SK-N-SH treated with all-trans-retinoic acid at 6 μM for 48 hours (cell line): ENCODE data around the gene TMEM178A.

Experiments
- ATAC-seq: fragments of 200-7000 bp; cut with Tn5 transposase; 3 replicates; pipeline ENCODE4 v1.9.1; 2020; ENCODE audit warnings: mild to moderate bottlenecking, moderate library complexity
- ARNTL ChIP-seq: fragments of 450-650 bp; formaldehyde crosslinking; IDR thresholded peaks from 2 replicates; pipeline ENCODE4 v1.5.0; 2020; ENCODE audit warnings: low read depth, mild to moderate bottlenecking, moderate library complexity, borderline replicate concordance
- BACH2 ChIP-seq: fragments of 250-450 bp; sonication (Bioruptor Pico); IDR thresholded peaks from 2 replicates; pipeline ENCODE4 v1.9.0; 2021; ENCODE audit warnings: mild to moderate bottlenecking, borderline replicate concordance
- CSDC2 ChIP-seq: fragments of 250-450 bp; sonication (Bioruptor Pico); IDR thresholded peaks from 2 replicates; pipeline ENCODE4 v1.5.0; 2020; ENCODE audit warnings: mild to moderate bottlenecking, moderate library complexity
- ESRRG ChIP-seq: fragments of 250-450 bp; sonication (Bioruptor Pico); IDR thresholded peaks from 2 replicates; pipeline ENCODE4 v1.6.1; 2021; ENCODE audit warnings: mild to moderate bottlenecking
- GLIS3 ChIP-seq: fragments of 250-450 bp; sonication (Bioruptor Pico); IDR thresholded peaks from 2 replicates; pipeline ENCODE4 v1.5.0; 2020; ENCODE audit warnings: mild to moderate bottlenecking, moderate library complexity
- ISL1 ChIP-seq: fragments of 250-450 bp; sonication (Bioruptor Pico); IDR thresholded peaks from 2 replicates; pipeline ENCODE4 v2.1.2; 2022; ENCODE audit warnings: mild to moderate bottlenecking, moderate library complexity
- OSR1 ChIP-seq: fragments of 250-450 bp; sonication (Bioruptor Pico); IDR thresholded peaks from 2 replicates; pipeline ENCODE4 v1.8.0; 2022; ENCODE audit warnings: moderate library complexity, mild to moderate bottlenecking, inconsistent platforms
- RARB ChIP-seq: fragments of 250-450 bp; sonication (Bioruptor Pico); IDR thresholded peaks from 2 replicates; pipeline ENCODE4 v1.8.0; 2021; ENCODE audit warnings: mild to moderate bottlenecking, moderate library complexity
- SNAI2 ChIP-seq: fragments of 250-450 bp; sonication (Bioruptor Pico); IDR thresholded peaks from 2 replicates; pipeline ENCODE4 v1.5.0; 2020; ENCODE audit warnings: mild to moderate bottlenecking, moderate library complexity
- TCF4 ChIP-seq: fragments of 250-450 bp; sonication (Bioruptor Pico); IDR thresholded peaks from 2 replicates; pipeline ENCODE4 v1.8.0; 2021; ENCODE audit warnings: mild to moderate bottlenecking, moderate library complexity, borderline replicate concordance
- ZFP30 ChIP-seq: fragments of 450-650 bp; formaldehyde crosslinking; IDR thresholded peaks from 2 replicates; pipeline ENCODE4 v1.5.0; 2022; ENCODE audit warnings: mild to moderate bottlenecking, moderate library complexity
- ZNF565 ChIP-seq: fragments of 450-650 bp; formaldehyde crosslinking; conservative IDR thresholded peaks from 2 replicates; pipeline ENCODE4 v1.5.0; 2020; ENCODE audit warnings: low read depth, mild to moderate bottlenecking, moderate library complexity
- ZNF70 ChIP-seq: fragments of 450-650 bp; formaldehyde crosslinking; IDR thresholded peaks from 2 replicates; pipeline ENCODE4 v1.5.0; 2020; ENCODE audit warnings: mild to moderate bottlenecking, moderate library complexity
- ZNF8 ChIP-seq: fragments of 450-650 bp; formaldehyde crosslinking; IDR thresholded peaks from 2 replicates; pipeline ENCODE4 v1.5.0; 2020; ENCODE audit warnings: mild to moderate bottlenecking, moderate library complexity
- TF ChIP-seq, protein P1 (sequence below): fragments of 250-450 bp; sonication (Bioruptor Pico); IDR thresholded peaks from 2 replicates; pipeline ENCODE4 v1.5.1; 2020; ENCODE audit warnings: low read depth, mild to moderate bottlenecking, moderate library complexity
- TF ChIP-seq, protein P2 (sequence below): fragments of 250-450 bp; sonication (Bioruptor Pico); IDR thresholded peaks from 2 replicates; pipeline ENCODE4 v1.5.0; 2020; ENCODE audit warnings: mild to moderate bottlenecking, moderate library complexity
- TF ChIP-seq, protein P3 (sequence below): fragments of 250-450 bp; sonication (Bioruptor Pico); IDR thresholded peaks from 2 replicates; pipeline ENCODE4 v1.8.0; 2020; ENCODE audit warnings: mild to moderate bottlenecking, moderate library complexity, borderline replicate concordance
- TF ChIP-seq, protein P4 (sequence below): fragments of 250-450 bp; sonication (Bioruptor Pico); IDR thresholded peaks from 2 replicates; pipeline ENCODE4 v1.8.0; 2021; ENCODE audit warnings: low read depth, mild to moderate bottlenecking, moderate library complexity, borderline replicate concordance
- TF ChIP-seq, protein P5 (sequence below): fragments of 250-450 bp; sonication (Bioruptor Pico); IDR thresholded peaks from 2 replicates; pipeline ENCODE4 v1.5.1; 2021; ENCODE audit warnings: mild to moderate bottlenecking, moderate library complexity

The TMEM178A gene

DNA sequence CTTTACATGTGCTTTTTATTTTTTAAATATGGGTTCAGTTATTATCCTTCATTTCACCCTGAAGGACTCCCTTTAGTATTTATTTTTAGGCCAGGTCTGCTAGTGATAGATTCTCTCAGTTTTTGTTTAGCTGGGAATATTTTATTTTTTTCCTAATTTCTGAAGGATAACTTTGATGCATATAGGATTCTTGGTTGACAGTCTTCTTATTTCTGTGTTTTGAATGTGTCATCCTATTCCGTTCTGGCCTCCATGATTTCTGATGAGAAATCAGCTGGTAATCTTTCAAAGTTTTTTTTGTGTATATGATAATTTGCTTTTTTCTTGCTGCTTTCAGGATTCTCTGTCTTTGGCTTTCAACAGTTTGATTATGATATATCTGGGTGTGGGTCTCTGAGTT lies 35.4 kb downstream of the TMEM178A start (continued):
- TF ChIP-seq, protein P1, sequence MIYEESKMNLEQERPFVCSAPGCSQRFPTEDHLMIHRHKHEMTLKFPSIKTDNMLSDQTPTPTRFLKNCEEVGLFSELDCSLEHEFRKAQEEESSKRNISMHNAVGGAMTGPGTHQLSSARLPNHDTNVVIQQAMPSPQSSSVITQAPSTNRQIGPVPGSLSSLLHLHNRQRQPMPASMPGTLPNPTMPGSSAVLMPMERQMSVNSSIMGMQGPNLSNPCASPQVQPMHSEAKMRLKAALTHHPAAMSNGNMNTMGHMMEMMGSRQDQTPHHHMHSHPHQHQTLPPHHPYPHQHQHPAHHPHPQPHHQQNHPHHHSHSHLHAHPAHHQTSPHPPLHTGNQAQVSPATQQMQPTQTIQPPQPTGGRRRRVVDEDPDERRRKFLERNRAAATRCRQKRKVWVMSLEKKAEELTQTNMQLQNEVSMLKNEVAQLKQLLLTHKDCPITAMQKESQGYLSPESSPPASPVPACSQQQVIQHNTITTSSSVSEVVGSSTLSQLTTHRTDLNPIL (CRISPR knock-in tag), result no peak

DNA sequence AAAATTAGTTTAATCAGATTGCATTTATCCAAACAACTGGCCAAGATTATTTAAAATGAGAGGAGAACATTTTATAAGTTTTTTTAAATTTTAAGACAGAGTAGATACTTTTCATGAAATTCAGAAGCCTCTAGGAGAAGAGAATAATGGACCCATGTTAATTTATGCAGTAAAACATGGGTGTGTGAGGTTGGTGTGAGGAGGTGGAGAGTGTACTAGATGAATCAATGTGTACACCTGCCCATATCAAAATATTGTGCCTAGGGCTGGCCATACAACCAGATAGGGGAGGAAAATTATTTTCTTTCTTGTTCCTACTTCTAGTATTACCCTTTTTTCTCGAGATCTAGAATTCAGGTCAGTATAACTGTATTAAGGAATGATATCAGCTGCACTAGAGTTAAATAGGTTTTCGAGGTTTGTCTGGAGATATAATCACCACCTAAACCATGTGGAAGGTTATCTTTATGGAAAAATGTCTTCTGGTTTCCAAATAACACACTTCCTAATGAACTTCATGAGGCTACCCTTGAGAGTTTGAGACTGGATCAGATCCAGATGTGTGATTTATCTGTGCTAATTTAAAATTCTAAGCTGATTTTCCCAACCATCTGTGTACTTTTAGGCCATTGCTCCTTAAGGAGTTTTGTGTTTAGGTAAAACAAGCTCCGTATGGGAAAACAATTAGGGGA lies 37.6 kb downstream of the TMEM178A start:
- TF ChIP-seq, protein P2, sequence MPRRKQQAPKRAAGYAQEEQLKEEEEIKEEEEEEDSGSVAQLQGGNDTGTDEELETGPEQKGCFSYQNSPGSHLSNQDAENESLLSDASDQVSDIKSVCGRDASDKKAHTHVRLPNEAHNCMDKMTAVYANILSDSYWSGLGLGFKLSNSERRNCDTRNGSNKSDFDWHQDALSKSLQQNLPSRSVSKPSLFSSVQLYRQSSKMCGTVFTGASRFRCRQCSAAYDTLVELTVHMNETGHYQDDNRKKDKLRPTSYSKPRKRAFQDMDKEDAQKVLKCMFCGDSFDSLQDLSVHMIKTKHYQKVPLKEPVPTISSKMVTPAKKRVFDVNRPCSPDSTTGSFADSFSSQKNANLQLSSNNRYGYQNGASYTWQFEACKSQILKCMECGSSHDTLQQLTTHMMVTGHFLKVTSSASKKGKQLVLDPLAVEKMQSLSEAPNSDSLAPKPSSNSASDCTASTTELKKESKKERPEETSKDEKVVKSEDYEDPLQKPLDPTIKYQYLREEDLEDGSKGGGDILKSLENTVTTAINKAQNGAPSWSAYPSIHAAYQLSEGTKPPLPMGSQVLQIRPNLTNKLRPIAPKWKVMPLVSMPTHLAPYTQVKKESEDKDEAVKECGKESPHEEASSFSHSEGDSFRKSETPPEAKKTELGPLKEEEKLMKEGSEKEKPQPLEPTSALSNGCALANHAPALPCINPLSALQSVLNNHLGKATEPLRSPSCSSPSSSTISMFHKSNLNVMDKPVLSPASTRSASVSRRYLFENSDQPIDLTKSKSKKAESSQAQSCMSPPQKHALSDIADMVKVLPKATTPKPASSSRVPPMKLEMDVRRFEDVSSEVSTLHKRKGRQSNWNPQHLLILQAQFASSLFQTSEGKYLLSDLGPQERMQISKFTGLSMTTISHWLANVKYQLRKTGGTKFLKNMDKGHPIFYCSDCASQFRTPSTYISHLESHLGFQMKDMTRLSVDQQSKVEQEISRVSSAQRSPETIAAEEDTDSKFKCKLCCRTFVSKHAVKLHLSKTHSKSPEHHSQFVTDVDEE (CRISPR knock-in tag), result 0 out of 2 replicates have a peak, but pooled peaks have one; percentile 47
- TF ChIP-seq, protein P3, sequence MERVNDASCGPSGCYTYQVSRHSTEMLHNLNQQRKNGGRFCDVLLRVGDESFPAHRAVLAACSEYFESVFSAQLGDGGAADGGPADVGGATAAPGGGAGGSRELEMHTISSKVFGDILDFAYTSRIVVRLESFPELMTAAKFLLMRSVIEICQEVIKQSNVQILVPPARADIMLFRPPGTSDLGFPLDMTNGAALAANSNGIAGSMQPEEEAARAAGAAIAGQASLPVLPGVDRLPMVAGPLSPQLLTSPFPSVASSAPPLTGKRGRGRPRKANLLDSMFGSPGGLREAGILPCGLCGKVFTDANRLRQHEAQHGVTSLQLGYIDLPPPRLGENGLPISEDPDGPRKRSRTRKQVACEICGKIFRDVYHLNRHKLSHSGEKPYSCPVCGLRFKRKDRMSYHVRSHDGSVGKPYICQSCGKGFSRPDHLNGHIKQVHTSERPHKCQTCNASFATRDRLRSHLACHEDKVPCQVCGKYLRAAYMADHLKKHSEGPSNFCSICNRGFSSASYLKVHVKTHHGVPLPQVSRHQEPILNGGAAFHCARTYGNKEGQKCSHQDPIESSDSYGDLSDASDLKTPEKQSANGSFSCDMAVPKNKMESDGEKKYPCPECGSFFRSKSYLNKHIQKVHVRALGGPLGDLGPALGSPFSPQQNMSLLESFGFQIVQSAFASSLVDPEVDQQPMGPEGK (CRISPR knock-in tag), result no peak
- TF ChIP-seq ZNF70 (CRISPR knock-in tag) (no peak), TCF4 (CRISPR knock-in tag) (peak; percentile 75; the same call in 1 of the 2 replicates)
- TF ChIP-seq, protein P4, sequence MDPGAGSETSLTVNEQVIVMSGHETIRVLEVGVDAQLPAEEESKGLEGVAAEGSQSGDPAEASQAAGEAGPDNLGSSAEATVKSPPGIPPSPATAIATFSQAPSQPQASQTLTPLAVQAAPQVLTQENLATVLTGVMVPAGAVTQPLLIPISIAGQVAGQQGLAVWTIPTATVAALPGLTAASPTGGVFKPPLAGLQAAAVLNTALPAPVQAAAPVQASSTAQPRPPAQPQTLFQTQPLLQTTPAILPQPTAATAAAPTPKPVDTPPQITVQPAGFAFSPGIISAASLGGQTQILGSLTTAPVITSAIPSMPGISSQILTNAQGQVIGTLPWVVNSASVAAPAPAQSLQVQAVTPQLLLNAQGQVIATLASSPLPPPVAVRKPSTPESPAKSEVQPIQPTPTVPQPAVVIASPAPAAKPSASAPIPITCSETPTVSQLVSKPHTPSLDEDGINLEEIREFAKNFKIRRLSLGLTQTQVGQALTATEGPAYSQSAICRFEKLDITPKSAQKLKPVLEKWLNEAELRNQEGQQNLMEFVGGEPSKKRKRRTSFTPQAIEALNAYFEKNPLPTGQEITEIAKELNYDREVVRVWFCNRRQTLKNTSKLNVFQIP, result no peak
- ATAC-seq, result no peak

DNA sequence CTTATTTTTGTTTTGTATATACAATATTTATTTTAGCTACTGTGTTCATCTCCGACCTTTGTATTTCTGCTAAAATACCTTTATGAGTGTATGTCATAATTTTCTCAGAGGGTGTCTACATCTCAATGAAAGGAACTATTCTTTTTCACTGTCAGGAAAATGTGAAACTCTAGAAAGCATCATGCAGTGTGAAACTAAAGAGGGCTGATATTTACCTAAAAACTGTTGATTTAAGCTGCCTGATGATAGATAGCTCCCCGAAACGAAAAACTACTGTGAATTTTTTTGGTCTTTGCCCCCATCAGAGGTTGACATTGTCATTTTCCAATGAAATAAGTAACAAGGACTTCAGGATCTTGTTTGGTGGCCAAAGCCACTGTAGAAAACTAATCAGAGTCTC lies 38.8 kb downstream of the TMEM178A start:
- no peak for TF ChIP-seq SNAI2
- TF ChIP-seq ARNTL, result no peak
- TF ChIP-seq, all 23 proteins: peak for 0
- ATAC-seq, result no peak

DNA sequence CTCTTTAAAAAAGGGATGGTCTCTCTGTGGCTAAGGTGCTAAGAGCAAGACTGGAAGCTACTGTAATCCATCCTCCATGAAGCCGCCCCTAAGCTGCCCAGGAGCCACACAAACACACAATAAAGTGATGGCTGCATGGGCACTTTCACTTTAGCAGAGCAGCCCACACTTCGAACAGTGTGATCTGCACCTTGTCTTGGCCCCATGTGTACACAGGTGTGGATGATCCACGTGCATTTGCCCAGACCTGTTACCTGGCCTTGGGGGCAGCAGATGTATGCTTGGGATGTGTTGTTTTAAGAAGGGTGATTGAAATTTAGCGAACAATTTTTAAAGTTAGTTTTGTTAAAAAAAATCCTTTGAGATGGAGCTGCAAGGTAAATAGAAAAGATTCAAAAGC lies 39.9 kb downstream of the TMEM178A start:
- ATAC-seq, result no peak
- TF ChIP-seq ZNF8 (CRISPR knock-in tag) (no peak), ZFP30 (no peak)

DNA sequence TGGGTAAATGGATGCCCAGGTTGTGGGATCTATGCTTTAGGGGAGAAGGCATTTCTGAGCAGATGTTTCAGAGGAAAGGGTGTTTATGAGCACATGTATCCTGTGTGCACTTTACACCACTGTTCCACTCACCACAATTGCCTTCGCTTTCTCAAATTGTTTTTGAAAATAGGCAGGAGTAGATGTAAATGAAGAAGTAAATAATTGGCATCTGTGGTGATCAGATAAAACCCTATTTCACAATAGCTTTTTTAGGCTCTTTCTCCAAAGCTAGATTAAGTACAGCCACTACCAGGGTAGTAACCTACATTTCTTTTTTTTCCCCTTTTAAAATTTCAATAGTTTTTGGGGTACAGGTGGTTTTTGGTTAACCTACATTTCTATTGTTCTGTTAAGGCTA lies 40.6 kb downstream of the TMEM178A start:
- no peak for ATAC-seq
- TF ChIP-seq GLIS3 (CRISPR knock-in tag), result no peak
- no peak for TF ChIP-seq BACH2
- no peak for TF ChIP-seq ARNTL
- TF ChIP-seq, protein P2 (CRISPR knock-in tag), result no peak
- TF ChIP-seq, protein P5, sequence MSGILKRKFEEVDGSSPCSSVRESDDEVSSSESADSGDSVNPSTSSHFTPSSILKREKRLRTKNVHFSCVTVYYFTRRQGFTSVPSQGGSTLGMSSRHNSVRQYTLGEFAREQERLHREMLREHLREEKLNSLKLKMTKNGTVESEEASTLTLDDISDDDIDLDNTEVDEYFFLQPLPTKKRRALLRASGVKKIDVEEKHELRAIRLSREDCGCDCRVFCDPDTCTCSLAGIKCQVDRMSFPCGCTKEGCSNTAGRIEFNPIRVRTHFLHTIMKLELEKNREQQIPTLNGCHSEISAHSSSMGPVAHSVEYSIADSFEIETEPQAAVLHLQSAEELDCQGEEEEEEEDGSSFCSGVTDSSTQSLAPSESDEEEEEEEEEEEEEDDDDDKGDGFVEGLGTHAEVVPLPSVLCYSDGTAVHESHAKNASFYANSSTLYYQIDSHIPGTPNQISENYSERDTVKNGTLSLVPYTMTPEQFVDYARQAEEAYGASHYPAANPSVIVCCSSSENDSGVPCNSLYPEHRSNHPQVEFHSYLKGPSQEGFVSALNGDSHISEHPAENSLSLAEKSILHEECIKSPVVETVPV (CRISPR knock-in tag), result no peak
- TF ChIP-seq ISL1 (CRISPR knock-in tag), result no peak
- TF ChIP-seq ESRRG (CRISPR knock-in tag), result no peak
- no peak for TF ChIP-seq ZNF8 (CRISPR knock-in tag)
- TF ChIP-seq RARB (CRISPR knock-in tag), result no peak
- no peak for TF ChIP-seq OSR1 (CRISPR knock-in tag)
- TF ChIP-seq, protein P1 (CRISPR knock-in tag), result no peak
- no peak for TF ChIP-seq ZNF565 (CRISPR knock-in tag)
- TF ChIP-seq CSDC2 (CRISPR knock-in tag), result no peak
